HCT116 (cell line): ENCODE data around the gene ASAP2.

Source experiments
- CBX3 ChIP-seq: IDR thresholded peaks from 2 replicates; pipeline ENCODE4 v1.6.1; 2012; ENCODE audit warnings: low read depth
- CTCF ChIP-seq, 3 experiments: fragments of 200-600 bp in 1 of 3; sonication (generic) in 1 of 3; IDR thresholded peaks in 2 of 3; conservative IDR thresholded peaks in 1 of 3; 2 replicates each; pipeline ENCODE4 v1.5.1; 2012 to 2017; ENCODE audit warnings: low read depth in 2 of 3, low read length in 2 of 3, antibody characterized with exemption in 1 of 3, borderline replicate concordance in 1 of 3, control low read depth in 1 of 3, mild to moderate bottlenecking in 1 of 3, mixed read lengths in 1 of 3, mixed run types in 1 of 3, moderate library complexity in 1 of 3; ENCODE audit not compliant: insufficient read depth in 1 of 3
- EZH2 ChIP-seq: fragments of 200-600 bp; sonication (generic); IDR thresholded peaks from 2 replicates; pipeline ENCODE4 v1.6.1; 2017; ENCODE audit warnings: antibody characterized with exemption, mixed run types
- EZH2phosphoT487 ChIP-seq: fragments of 200-600 bp; IDR thresholded peaks from 2 replicates; pipeline ENCODE4 v1.6.1; 2018; ENCODE audit warnings: antibody characterized with exemption, borderline replicate concordance
- JUND ChIP-seq: IDR thresholded peaks from 2 replicates; pipeline ENCODE4 v1.6.1; 2012
- MAX ChIP-seq: IDR thresholded peaks from 2 replicates; pipeline ENCODE4 v1.6.1; 2012
- POLR2A ChIP-seq: IDR thresholded peaks from 2 replicates; pipeline ENCODE4 v1.7.0; 2011; ENCODE audit warnings: borderline replicate concordance; ENCODE audit not compliant: insufficient read depth, insufficient read length; ENCODE audit errors: extremely low read depth
- POLR2AphosphoS5 ChIP-seq: IDR thresholded peaks from 2 replicates; pipeline ENCODE4 v1.6.1; 2011; ENCODE audit warnings: mild to moderate bottlenecking, low read depth, low read length, moderate library complexity
- RAD21 ChIP-seq: IDR thresholded peaks from 2 replicates; pipeline ENCODE4 v1.6.1; 2012; ENCODE audit warnings: low read depth, mild to moderate bottlenecking
- REST ChIP-seq: IDR thresholded peaks from 2 replicates; pipeline ENCODE4 v1.6.1; 2012; ENCODE audit warnings: low read depth
- SP1 ChIP-seq: IDR thresholded peaks from 2 replicates; pipeline ENCODE4 v1.6.1; 2012; ENCODE audit warnings: low read depth
- TCF7L2 ChIP-seq: IDR thresholded peaks from 2 replicates; pipeline ENCODE4 v1.7.0; 2011; ENCODE audit warnings: borderline replicate concordance, inconsistent platforms; ENCODE audit not compliant: insufficient read depth, insufficient read length; ENCODE audit errors: extremely low read depth
- YY1 ChIP-seq: IDR thresholded peaks from 2 replicates; pipeline ENCODE4 v1.6.1; 2011; ENCODE audit warnings: low read length, low read depth, moderate library complexity, mild to moderate bottlenecking; ENCODE audit not compliant: insufficient replicate concordance; ENCODE audit errors: extremely low read depth
- ZBTB33 ChIP-seq: IDR thresholded peaks from 2 replicates; pipeline ENCODE4 v1.6.1; 2011; ENCODE audit warnings: mild to moderate bottlenecking, low read length, moderate library complexity; ENCODE audit not compliant: insufficient replicate concordance; ENCODE audit errors: extremely low read depth

GRCh38 chr2:9325428-9325827 lies 118.8 kb downstream of the ASAP2 start:
- TF ChIP-seq POLR2A (no peak), CTCF (IDR thresholded peaks at IDR 0.05 in 2 of 3, conservative IDR thresholded peaks at IDR 0.05 in 1 of 3; ENCODE audit: borderline replicate concordance in 1 of 3, insufficient read depth in 1 of 3, low read depth in 2 of 3, low read length in 2 of 3) (no peak), EZH2phosphoT487 (no peak), EZH2 (no peak), JUND (no peak), REST (no peak), RAD21 (no peak), SP1 (no peak), TCF7L2 (no peak), MAX (no peak), POLR2AphosphoS5 (no peak), YY1 (no peak), CBX3 (no peak), ZBTB33 (no peak)
